ENCODE results near the gene RSPH6A.

The RSPH6A gene

GRCh38 chr19:45814851-45815480 lies at the start of gene RSPH6A:
RSPH6A (minus strand) TSS chr19:45815308; CDS start chr19:45815176, 132 bp downstream.
- no peaks in the 10 kb centered on the region for H3K9me3 ChIP-seq (ENCODE audit: control insufficient read depth in 2 of 2, low read length in 2 of 2)
- no peaks in the 10 kb centered on the region for H3K27me3 ChIP-seq (ENCODE audit: control insufficient read depth in 2 of 2, insufficient read depth in 2 of 2, low read length in 2 of 2)
- H3K4me1 ChIP-seq (ENCODE audit: control insufficient read depth in 2 of 2, insufficient read depth in 2 of 2, low read length in 2 of 2) = peaks cover 0 to 2% of the 10 kb centered on the region in 2 donors
- peaks cover 0 to 9% of the 10 kb centered on the region in 2 donors for H3K36me3 ChIP-seq (ENCODE audit: control insufficient read depth in 2 of 2, insufficient read depth in 2 of 2, low read length in 2 of 2)
- H3K9ac ChIP-seq (ENCODE audit: low read depth in 1 of 2, low read length in 2 of 2) = peak within 1 kb of the TSS in 1 of 2 donors; percentile 10
- no peak within 1 kb of the TSS for H3K4me3 ChIP-seq (ENCODE audit: low read length in 2 of 2)
- H3K27ac ChIP-seq (ENCODE audit: low read depth in 2 of 2, low read length in 2 of 2) = no peak within 1 kb of the TSS

GRCh38 chr19:45864629-45865082 lies 49.5 kb upstream of the RSPH6A start:
- Histone ChIP-seq H3K9me3 (ENCODE audit: control insufficient read depth in 2 of 2, low read length in 2 of 2) (no peaks in the 10 kb centered on the region), H3K27me3 (ENCODE audit: control insufficient read depth in 2 of 2, insufficient read depth in 2 of 2, low read length in 2 of 2) (no peaks in the 10 kb centered on the region), H3K36me3 (ENCODE audit: control insufficient read depth in 2 of 2, insufficient read depth in 2 of 2, low read length in 2 of 2) (peaks cover 0 to under 1% of the 10 kb centered on the region in 2 donors), H3K27ac (ENCODE audit: low read depth in 2 of 2, low read length in 2 of 2) (peak overlapping the region; percentile 82 to 89), H3K4me1 (ENCODE audit: control insufficient read depth in 2 of 2, insufficient read depth in 2 of 2, low read length in 2 of 2) (peaks cover 15 to 20% of the 10 kb centered on the region in 2 donors), H3K9ac (ENCODE audit: low read depth in 1 of 2, low read length in 2 of 2) (peak overlapping the region; percentile 75 to 86), H3K4me3 (ENCODE audit: low read length in 2 of 2) (peak overlapping the region; percentile 80 to 82)

GRCh38 chr19:45863840-45864628 lies 48.9 kb upstream of the RSPH6A start, which contains the start of gene FOXA3:
FOXA3 (plus strand) TSS chr19:45864326; CDS start chr19:45864457, 131 bp downstream.
- Histone ChIP-seq H3K4me3 (ENCODE audit: low read length in 2 of 2) (peak within 1 kb of the TSS; percentile 80 to 82), H3K4me1 (ENCODE audit: control insufficient read depth in 2 of 2, insufficient read depth in 2 of 2, low read length in 2 of 2) (peaks cover 15 to 20% of the 10 kb centered on the region in 2 donors), H3K36me3 (ENCODE audit: control insufficient read depth in 2 of 2, insufficient read depth in 2 of 2, low read length in 2 of 2) (peaks cover 0 to 6% of the 10 kb centered on the region in 2 donors), H3K9ac (ENCODE audit: low read depth in 1 of 2, low read length in 2 of 2) (peak within 1 kb of the TSS; percentile 75 to 86), H3K27ac (ENCODE audit: low read depth in 2 of 2, low read length in 2 of 2) (peak within 1 kb of the TSS; percentile 89 to 96), H3K27me3 (ENCODE audit: control insufficient read depth in 2 of 2, insufficient read depth in 2 of 2, low read length in 2 of 2) (no peaks in the 10 kb centered on the region), H3K9me3 (ENCODE audit: control insufficient read depth in 2 of 2, low read length in 2 of 2) (no peaks in the 10 kb centered on the region)

GRCh38 chr19:45863335-45863839 lies 48.3 kb upstream of the RSPH6A start:
- Histone ChIP-seq H3K9ac (ENCODE audit: low read depth in 1 of 2, low read length in 2 of 2) (peak overlapping the region; percentile 70 to 86), H3K4me3 (ENCODE audit: low read length in 2 of 2) (peak overlapping the region; percentile 80 to 82), H3K4me1 (ENCODE audit: control insufficient read depth in 2 of 2, insufficient read depth in 2 of 2, low read length in 2 of 2) (peaks cover 15 to 20% of the 10 kb centered on the region in 2 donors), H3K27me3 (ENCODE audit: control insufficient read depth in 2 of 2, insufficient read depth in 2 of 2, low read length in 2 of 2) (no peaks in the 10 kb centered on the region), H3K36me3 (ENCODE audit: control insufficient read depth in 2 of 2, insufficient read depth in 2 of 2, low read length in 2 of 2) (peaks cover 0 to 6% of the 10 kb centered on the region in 2 donors), H3K27ac (ENCODE audit: low read depth in 2 of 2, low read length in 2 of 2) (peak overlapping the region; percentile 68 to 96), H3K9me3 (ENCODE audit: control insufficient read depth in 2 of 2, low read length in 2 of 2) (no peaks in the 10 kb centered on the region)

- Histone ChIP-seq H3K27me3 (ENCODE audit: control insufficient read depth in 2 of 2, insufficient read depth in 2 of 2, low read length in 2 of 2) (no peaks in the 10 kb centered on the region), H3K9ac (ENCODE audit: low read depth in 1 of 2, low read length in 2 of 2) (peak within 1 kb of the TSS; percentile 82 to 86), H3K9me3 (ENCODE audit: control insufficient read depth in 2 of 2, low read length in 2 of 2) (no peaks in the 10 kb centered on the region), H3K4me1 (ENCODE audit: control insufficient read depth in 2 of 2, insufficient read depth in 2 of 2, low read length in 2 of 2) (peaks cover 15 to 20% of the 10 kb centered on the region in 2 donors), H3K4me3 (ENCODE audit: low read length in 2 of 2) (peak within 1 kb of the TSS; percentile 89 to 96), H3K27ac (ENCODE audit: low read depth in 2 of 2, low read length in 2 of 2) (peak within 1 kb of the TSS; percentile 84 to 96), H3K36me3 (ENCODE audit: control insufficient read depth in 2 of 2, insufficient read depth in 2 of 2, low read length in 2 of 2) (peaks cover 5 to 10% of the 10 kb centered on the region in 2 donors)
These were observed 47.6 kb upstream of the RSPH6A start, which contains the start of gene SYMPK for GRCh38 chr19:45862564-45863334. SYMPK (minus strand) TSS chr19:45863147; CDS start chr19:45854495, 8,652 bp downstream.

GRCh38 chr19:45862271-45862563 lies 47.1 kb upstream of the RSPH6A start:
- Histone ChIP-seq H3K9me3 (ENCODE audit: control insufficient read depth in 2 of 2, low read length in 2 of 2) (no peaks in the 10 kb centered on the region), H3K9ac (ENCODE audit: low read depth in 1 of 2, low read length in 2 of 2) (peak overlapping the region; percentile 82 to 85), H3K27ac (ENCODE audit: low read depth in 2 of 2, low read length in 2 of 2) (peak overlapping the region; percentile 84 to 96), H3K27me3 (ENCODE audit: control insufficient read depth in 2 of 2, insufficient read depth in 2 of 2, low read length in 2 of 2) (no peaks in the 10 kb centered on the region), H3K36me3 (ENCODE audit: control insufficient read depth in 2 of 2, insufficient read depth in 2 of 2, low read length in 2 of 2) (peaks cover 5 to 10% of the 10 kb centered on the region in 2 donors), H3K4me3 (ENCODE audit: low read length in 2 of 2) (peak overlapping the region; percentile 89 to 96), H3K4me1 (ENCODE audit: control insufficient read depth in 2 of 2, insufficient read depth in 2 of 2, low read length in 2 of 2) (peaks cover 15 to 20% of the 10 kb centered on the region in 2 donors)

- Histone ChIP-seq H3K4me1 (ENCODE audit: control insufficient read depth in 2 of 2, insufficient read depth in 2 of 2, low read length in 2 of 2) (peaks cover 13 to 15% of the 10 kb centered on the region in 2 donors), H3K36me3 (ENCODE audit: control insufficient read depth in 2 of 2, insufficient read depth in 2 of 2, low read length in 2 of 2) (peaks cover 5 to 15% of the 10 kb centered on the region in 2 donors), H3K27me3 (ENCODE audit: control insufficient read depth in 2 of 2, insufficient read depth in 2 of 2, low read length in 2 of 2) (no peaks in the 10 kb centered on the region), H3K9me3 (ENCODE audit: control insufficient read depth in 2 of 2, low read length in 2 of 2) (no peaks in the 10 kb centered on the region), H3K4me3 (ENCODE audit: low read length in 2 of 2) (no peak overlapping the region), H3K9ac (ENCODE audit: low read depth in 1 of 2, low read length in 2 of 2) (no peak overlapping the region), H3K27ac (ENCODE audit: low read depth in 2 of 2, low read length in 2 of 2) (no peak overlapping the region)
These were observed 45.5 kb upstream of the RSPH6A start for GRCh38 chr19:45860359-45861259.

GRCh38 chr19:45854167-45854778 lies 39.2 kb upstream of the RSPH6A start:
- Histone ChIP-seq H3K4me1 (ENCODE audit: control insufficient read depth in 2 of 2, insufficient read depth in 2 of 2, low read length in 2 of 2) (no peaks in the 10 kb centered on the region), H3K36me3 (ENCODE audit: control insufficient read depth in 2 of 2, insufficient read depth in 2 of 2, low read length in 2 of 2) (peaks cover 27 to 53% of the 10 kb centered on the region in 2 donors), H3K9ac (ENCODE audit: low read depth in 1 of 2, low read length in 2 of 2) (no peak overlapping the region)

GRCh38 chr19:45852983-45853382 lies 37.9 kb upstream of the RSPH6A start:
- no peaks in the 10 kb centered on the region for H3K9me3 ChIP-seq (ENCODE audit: control insufficient read depth in 2 of 2, low read length in 2 of 2)
- H3K4me1 ChIP-seq (ENCODE audit: control insufficient read depth in 2 of 2, insufficient read depth in 2 of 2, low read length in 2 of 2) = no peaks in the 10 kb centered on the region
- H3K9ac ChIP-seq (ENCODE audit: low read depth in 1 of 2, low read length in 2 of 2) = no peak overlapping the region
- no peak overlapping the region for H3K27ac ChIP-seq (ENCODE audit: low read depth in 2 of 2, low read length in 2 of 2)
- H3K4me3 ChIP-seq (ENCODE audit: low read length in 2 of 2) = no peak overlapping the region
- H3K27me3 ChIP-seq (ENCODE audit: control insufficient read depth in 2 of 2, insufficient read depth in 2 of 2, low read length in 2 of 2) = no peaks in the 10 kb centered on the region
- H3K36me3 ChIP-seq (ENCODE audit: control insufficient read depth in 2 of 2, insufficient read depth in 2 of 2, low read length in 2 of 2) = peaks cover 36 to 61% of the 10 kb centered on the region in 2 donors

More at GRCh38 chr19:45854167-45854778, 39.2 kb upstream of the RSPH6A start:
- Histone ChIP-seq H3K4me3 (ENCODE audit: low read length in 2 of 2) (no peak overlapping the region), H3K27me3 (ENCODE audit: control insufficient read depth in 2 of 2, insufficient read depth in 2 of 2, low read length in 2 of 2) (no peaks in the 10 kb centered on the region), H3K27ac (ENCODE audit: low read depth in 2 of 2, low read length in 2 of 2) (no peak overlapping the region), H3K9me3 (ENCODE audit: control insufficient read depth in 2 of 2, low read length in 2 of 2) (no peaks in the 10 kb centered on the region)
